ENCODE results near the gene EPN2.

EPN2 gene

DNA sequence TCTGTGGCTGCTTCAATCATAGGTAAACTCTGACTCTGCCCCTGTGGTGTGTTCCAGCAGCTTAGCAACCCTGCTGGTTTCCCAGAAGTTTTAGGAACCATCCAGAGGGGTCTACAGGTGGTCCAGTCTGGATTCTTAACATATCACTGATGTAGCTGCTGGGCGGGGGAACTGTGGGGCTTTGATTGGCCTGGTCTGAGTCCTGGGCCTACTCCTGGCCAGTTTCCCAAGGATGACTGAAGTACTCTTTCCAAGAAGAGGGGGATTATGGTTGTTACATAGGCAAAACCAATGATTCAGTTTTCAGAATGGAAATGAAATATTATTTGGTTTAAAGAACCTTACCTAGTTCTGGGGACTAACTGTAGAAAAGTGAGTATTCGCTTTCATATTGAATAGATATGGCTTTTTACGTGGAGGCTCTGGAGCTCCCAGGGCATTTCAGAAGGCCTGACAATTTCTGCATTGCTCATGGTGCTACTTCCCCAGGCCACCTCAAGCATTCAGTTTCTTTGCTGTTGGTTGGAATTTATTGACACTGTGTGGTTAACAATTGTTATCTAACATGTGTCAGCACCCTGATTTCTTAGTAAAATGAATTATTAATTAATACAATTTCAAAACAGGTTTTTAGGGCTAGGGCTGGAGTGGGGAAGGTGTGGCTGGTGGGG is 38.4 kb downstream of the EPN2 start:
- TF ChIP-seq FOXP2 (optimal IDR thresholded peaks at IDR 0.05; ENCODE audit: borderline replicate concordance, extremely low read depth, extremely low read length, insufficient read depth) = no peak
- TF ChIP-seq, protein P1, sequence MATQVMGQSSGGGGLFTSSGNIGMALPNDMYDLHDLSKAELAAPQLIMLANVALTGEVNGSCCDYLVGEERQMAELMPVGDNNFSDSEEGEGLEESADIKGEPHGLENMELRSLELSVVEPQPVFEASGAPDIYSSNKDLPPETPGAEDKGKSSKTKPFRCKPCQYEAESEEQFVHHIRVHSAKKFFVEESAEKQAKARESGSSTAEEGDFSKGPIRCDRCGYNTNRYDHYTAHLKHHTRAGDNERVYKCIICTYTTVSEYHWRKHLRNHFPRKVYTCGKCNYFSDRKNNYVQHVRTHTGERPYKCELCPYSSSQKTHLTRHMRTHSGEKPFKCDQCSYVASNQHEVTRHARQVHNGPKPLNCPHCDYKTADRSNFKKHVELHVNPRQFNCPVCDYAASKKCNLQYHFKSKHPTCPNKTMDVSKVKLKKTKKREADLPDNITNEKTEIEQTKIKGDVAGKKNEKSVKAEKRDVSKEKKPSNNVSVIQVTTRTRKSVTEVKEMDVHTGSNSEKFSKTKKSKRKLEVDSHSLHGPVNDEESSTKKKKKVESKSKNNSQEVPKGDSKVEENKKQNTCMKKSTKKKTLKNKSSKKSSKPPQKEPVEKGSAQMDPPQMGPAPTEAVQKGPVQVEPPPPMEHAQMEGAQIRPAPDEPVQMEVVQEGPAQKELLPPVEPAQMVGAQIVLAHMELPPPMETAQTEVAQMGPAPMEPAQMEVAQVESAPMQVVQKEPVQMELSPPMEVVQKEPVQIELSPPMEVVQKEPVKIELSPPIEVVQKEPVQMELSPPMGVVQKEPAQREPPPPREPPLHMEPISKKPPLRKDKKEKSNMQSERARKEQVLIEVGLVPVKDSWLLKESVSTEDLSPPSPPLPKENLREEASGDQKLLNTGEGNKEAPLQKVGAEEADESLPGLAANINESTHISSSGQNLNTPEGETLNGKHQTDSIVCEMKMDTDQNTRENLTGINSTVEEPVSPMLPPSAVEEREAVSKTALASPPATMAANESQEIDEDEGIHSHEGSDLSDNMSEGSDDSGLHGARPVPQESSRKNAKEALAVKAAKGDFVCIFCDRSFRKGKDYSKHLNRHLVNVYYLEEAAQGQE (IDR thresholded peaks at IDR 0.05; ENCODE audit: insufficient read depth in 1 of 2, low read depth in 2 of 2, low read length in 2 of 2) = no peak
- no peak for TF ChIP-seq TAF1 (IDR thresholded peaks at IDR 0.05; ENCODE audit: borderline replicate concordance, insufficient read depth, low read length)
- no peak for TF ChIP-seq POLR2AphosphoS5 (IDR thresholded peaks at IDR 0.05; ENCODE audit: low read depth, low read length)
- no peak for TF ChIP-seq SIN3A (IDR thresholded peaks at IDR 0.05; ENCODE audit: borderline replicate concordance, insufficient read depth, low read length)

- TF ChIP-seq TAF1 (IDR thresholded peaks at IDR 0.05; ENCODE audit: borderline replicate concordance, insufficient read depth, low read length) (no peak), POLR2AphosphoS5 (IDR thresholded peaks at IDR 0.05; ENCODE audit: low read depth, low read length) (no peak), SIN3A (IDR thresholded peaks at IDR 0.05; ENCODE audit: borderline replicate concordance, insufficient read depth, low read length) (no peak), FOXP2 (optimal IDR thresholded peaks at IDR 0.05; ENCODE audit: borderline replicate concordance, extremely low read depth, extremely low read length, insufficient read depth) (no peak)
- TF ChIP-seq, protein P1 (IDR thresholded peaks at IDR 0.05; ENCODE audit: insufficient read depth in 1 of 2, low read depth in 2 of 2, low read length in 2 of 2) = no peak
Measured at GRCh38 chr17:19278729-19279128, 41.6 kb downstream of the EPN2 start.

DNA sequence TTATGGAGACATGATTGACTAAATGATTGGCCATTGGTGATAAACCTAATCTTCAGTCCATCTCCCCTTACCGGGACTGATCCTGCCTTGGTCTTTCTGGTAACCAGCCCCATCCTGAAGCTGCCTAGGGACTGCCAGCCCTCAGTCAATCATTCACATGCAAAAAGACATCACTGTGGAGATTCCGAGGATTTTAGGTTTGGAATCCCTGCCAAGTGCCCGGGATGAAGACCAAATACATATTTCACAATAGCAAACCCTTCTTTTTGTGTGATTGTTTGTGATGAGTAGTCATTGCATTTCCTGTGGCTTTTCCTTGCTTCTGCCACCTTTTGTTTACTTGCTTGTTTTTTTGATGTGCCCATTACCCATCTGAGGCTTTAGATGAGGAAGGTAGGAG is 44.0 kb downstream of the EPN2 start:
- no peak for TF ChIP-seq POLR2AphosphoS5 (IDR thresholded peaks at IDR 0.05; ENCODE audit: low read depth, low read length)
- no peak for TF ChIP-seq FOXP2 (optimal IDR thresholded peaks at IDR 0.05; ENCODE audit: borderline replicate concordance, extremely low read depth, extremely low read length, insufficient read depth)
- TF ChIP-seq, protein P1 (IDR thresholded peaks at IDR 0.05; ENCODE audit: insufficient read depth in 1 of 2, low read depth in 2 of 2, low read length in 2 of 2) = no peak
- no peak for TF ChIP-seq SIN3A (IDR thresholded peaks at IDR 0.05; ENCODE audit: borderline replicate concordance, insufficient read depth, low read length)
- TF ChIP-seq TAF1 (IDR thresholded peaks at IDR 0.05; ENCODE audit: borderline replicate concordance, insufficient read depth, low read length) = no peak

DNA sequence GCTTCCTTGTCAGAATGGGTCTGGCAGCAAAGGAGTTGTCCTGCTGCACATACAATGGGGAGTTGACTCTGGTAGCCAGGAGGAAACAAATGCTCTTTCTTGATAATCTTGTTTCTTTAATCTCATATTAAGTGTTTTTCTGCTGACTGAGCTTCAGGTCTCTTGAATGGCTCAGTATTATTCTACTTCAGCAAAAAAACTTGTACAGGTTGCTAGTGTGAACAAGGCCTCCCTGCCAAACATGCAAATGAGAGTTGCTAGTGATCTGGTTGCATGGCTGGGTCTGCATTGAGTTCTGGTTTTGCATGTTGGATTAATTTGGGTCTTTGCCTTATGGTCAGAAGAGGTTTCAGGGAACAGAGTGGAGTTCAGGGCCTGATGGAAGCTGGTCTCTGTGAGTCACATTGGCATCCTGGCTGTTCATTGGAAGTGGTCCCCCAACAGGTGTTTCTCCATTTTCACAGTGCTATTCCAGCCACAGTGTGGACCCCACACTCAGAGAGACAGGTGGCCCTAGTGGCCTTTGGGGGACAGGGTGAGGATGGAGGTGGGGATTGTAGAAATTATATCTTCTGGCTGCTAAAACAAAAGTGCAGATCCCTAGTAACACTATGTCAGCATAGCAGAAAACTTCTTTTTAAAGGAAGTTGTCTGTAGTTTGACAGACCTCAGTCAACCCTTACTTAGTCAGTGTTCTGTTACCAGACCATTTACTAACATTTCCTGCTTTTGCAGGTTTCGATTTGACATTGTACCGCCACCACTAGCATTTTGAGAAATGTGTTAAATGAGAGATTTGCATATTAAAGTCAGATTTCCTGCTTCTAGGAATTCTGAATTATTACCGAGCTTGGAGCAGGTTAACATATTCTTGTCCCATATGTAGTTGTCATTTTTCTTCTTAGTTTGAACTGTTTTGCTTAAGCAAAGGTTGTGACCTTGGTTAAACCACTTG is 47.1 kb downstream of the EPN2 start:
- TF ChIP-seq SIN3A (IDR thresholded peaks at IDR 0.05; ENCODE audit: borderline replicate concordance, insufficient read depth, low read length) = no peak
- no peak for TF ChIP-seq POLR2AphosphoS5 (IDR thresholded peaks at IDR 0.05; ENCODE audit: low read depth, low read length)
- TF ChIP-seq TAF1 (IDR thresholded peaks at IDR 0.05; ENCODE audit: borderline replicate concordance, insufficient read depth, low read length) = no peak
- no peak for TF ChIP-seq FOXP2 (optimal IDR thresholded peaks at IDR 0.05; ENCODE audit: borderline replicate concordance, extremely low read depth, extremely low read length, insufficient read depth)
- TF ChIP-seq, protein P1 (IDR thresholded peaks at IDR 0.05; ENCODE audit: insufficient read depth in 1 of 2, low read depth in 2 of 2, low read length in 2 of 2) = no peak
